Trophoblast cell (in vitro differentiated cells and primary cell): ENCODE results near the gene CFAP157.

ENCODE experiments used
- DNase-seq, 2 donors: peaks; one replicate each; pipeline ENCODE4 v3.0.0-alpha.2; 2016
- H2AFZ ChIP-seq: 2 replicates; pipeline ENCODE4 v1.6.1; 2013; ENCODE audit warnings: low read length, moderate library complexity, mild to moderate bottlenecking; ENCODE audit not compliant: insufficient read depth, poor library complexity
- H2AK5ac ChIP-seq: 2 replicates; pipeline ENCODE4 v1.6.1; 2013; ENCODE audit warnings: mild to moderate bottlenecking, low read length
- H2BK120ac ChIP-seq: 2 replicates; pipeline ENCODE4 v1.6.1; 2013; ENCODE audit warnings: low read length, mild to moderate bottlenecking, moderate library complexity; ENCODE audit not compliant: insufficient read depth, poor library complexity
- H2BK12ac ChIP-seq: 2 replicates; pipeline ENCODE4 v1.6.1; 2013; ENCODE audit warnings: mild to moderate bottlenecking, low read length, moderate library complexity
- H2BK5ac ChIP-seq: 2 replicates; pipeline ENCODE4 v1.6.1; 2013; ENCODE audit warnings: low read length, low read depth, moderate library complexity, mild to moderate bottlenecking; ENCODE audit not compliant: poor library complexity
- H3K14ac ChIP-seq: 2 replicates; pipeline ENCODE4 v1.6.1; 2013; ENCODE audit warnings: mild to moderate bottlenecking, low read length
- H3K18ac ChIP-seq: 2 replicates; pipeline ENCODE4 v1.6.1; 2013; ENCODE audit warnings: mild to moderate bottlenecking, low read length
- H3K23ac ChIP-seq: 2 replicates; pipeline ENCODE4 v1.6.1; 2013; ENCODE audit warnings: low read length
- H3K27ac ChIP-seq: 2 replicates; pipeline ENCODE4 v1.5.1; 2013; ENCODE audit warnings: low read depth, mild to moderate bottlenecking, inconsistent platforms, low read length, moderate library complexity
- H3K27me3 ChIP-seq: 2 replicates; pipeline ENCODE4 v1.6.1; 2013; ENCODE audit warnings: inconsistent platforms, mild to moderate bottlenecking, low read length, moderate library complexity; ENCODE audit not compliant: insufficient read depth
- H3K36me3 ChIP-seq, 2 experiments: 1 replicate in 1 of 2; 2 replicates in 1 of 2; pipeline ENCODE4 v1.6.1; 2013; ENCODE audit warnings: low read length in 2 of 2, mild to moderate bottlenecking in 2 of 2, moderate library complexity in 1 of 2; ENCODE audit not compliant: insufficient read depth in 2 of 2, control insufficient read depth in 1 of 2
- H3K4ac ChIP-seq: 2 replicates; pipeline ENCODE4 v1.6.1; 2013; ENCODE audit warnings: low read depth, mild to moderate bottlenecking, low read length, moderate library complexity
- H3K4me1 ChIP-seq, 2 experiments: 1 replicate in 1 of 2; 2 replicates in 1 of 2; pipeline ENCODE4 v1.6.1; 2013; ENCODE audit warnings: low read length in 2 of 2, mild to moderate bottlenecking in 2 of 2, moderate library complexity in 1 of 2; ENCODE audit not compliant: insufficient read depth in 2 of 2, control insufficient read depth in 1 of 2
- H3K4me2 ChIP-seq: 2 replicates; pipeline ENCODE4 v1.6.1; 2013; ENCODE audit warnings: inconsistent platforms, mild to moderate bottlenecking, low read length, moderate library complexity
- H3K4me3 ChIP-seq: 2 replicates; pipeline ENCODE4 v1.5.1; 2013; ENCODE audit warnings: mild to moderate bottlenecking, low read depth, low read length, inconsistent platforms
- H3K79me1 ChIP-seq: one replicate; pipeline ENCODE4 v1.6.1; 2013; ENCODE audit warnings: low read length
- H3K79me2 ChIP-seq: 2 replicates; pipeline ENCODE4 v1.6.1; 2013; ENCODE audit warnings: low read length, mild to moderate bottlenecking; ENCODE audit not compliant: control insufficient read depth, insufficient read depth, poor library complexity
- H3K9ac ChIP-seq: 2 replicates; pipeline ENCODE4 v1.6.1; 2013; ENCODE audit warnings: mild to moderate bottlenecking, low read length
- H3K9me3 ChIP-seq: 2 replicates; pipeline ENCODE4 v1.6.1; 2013; ENCODE audit warnings: low read depth, mild to moderate bottlenecking, control low read depth, inconsistent platforms, low read length; ENCODE audit not compliant: insufficient read depth
- H4K12ac ChIP-seq: 2 replicates; pipeline ENCODE4 v1.6.1; 2013; ENCODE audit warnings: low read depth, mild to moderate bottlenecking, low read length, moderate library complexity
- H4K8ac ChIP-seq: 2 replicates; pipeline ENCODE4 v1.6.1; 2013; ENCODE audit warnings: low read depth, mild to moderate bottlenecking, low read length, moderate library complexity
- H4K91ac ChIP-seq: one replicate; pipeline ENCODE4 v1.6.1; 2013; ENCODE audit warnings: low read depth, mild to moderate bottlenecking, low read length, moderate library complexity
- WGBS: extraction: QIAGEN DNeasy Blood & Tissue Kit; methylation state at CpG from one replicate; pipeline ENCODE4 v1.1.7; 2013; ENCODE audit warnings: missing lambda C conversion rate; ENCODE audit not compliant: insufficient read length, insufficient coverage; ENCODE audit errors: extremely low coverage; 5-methylcytosine and 5-hydroxymethylcytosine counted together

CFAP157 gene

DNA sequence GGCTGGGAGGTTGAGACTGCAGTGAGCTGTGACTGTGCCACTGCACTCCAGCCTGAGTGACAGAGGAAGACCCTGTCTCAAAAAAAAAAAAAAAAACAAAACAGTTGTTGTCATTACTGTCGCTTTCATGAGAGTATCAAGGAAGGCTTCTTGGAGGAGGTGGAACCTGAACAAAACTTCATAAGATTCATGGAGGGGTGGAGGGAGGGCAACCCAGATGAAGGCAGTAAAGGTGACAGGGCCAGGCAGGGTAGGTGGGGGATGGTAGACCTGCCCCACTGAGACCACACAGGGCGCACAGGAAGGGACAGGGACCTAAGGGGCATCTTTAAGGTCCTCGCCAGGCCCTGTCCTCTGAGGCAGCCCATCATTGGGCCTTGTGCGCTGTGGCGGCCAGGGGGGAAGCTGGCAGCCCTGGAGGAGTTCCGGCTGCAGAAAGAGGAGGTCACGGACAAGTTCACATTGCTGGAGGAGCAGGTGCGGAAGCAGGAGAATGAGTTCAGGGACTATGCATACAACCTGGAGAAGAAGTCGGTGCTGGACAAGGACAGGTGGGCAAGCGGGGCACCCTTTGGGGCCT lies 3.5 kb downstream of the CFAP157 start:
- Histone ChIP-seq H2BK5ac (no peak overlapping the region), H3K27ac (no peak overlapping the region), H3K27me3 (peaks cover 2% of the 10 kb centered on the region), H4K91ac (no peak overlapping the region), H3K9me3 (no peaks in the 10 kb centered on the region), H3K36me3 (no peaks in the 10 kb centered on the region), H3K79me2 (no peaks in the 10 kb centered on the region), H2BK120ac (no peak overlapping the region), H3K4me3 (no peak overlapping the region), H2AFZ (no peak overlapping the region), H4K8ac (no peak overlapping the region), H3K4me2 (no peak overlapping the region), H3K14ac (no peak overlapping the region), H3K4me1 (peaks cover 0 to 10% of the 10 kb centered on the region in 2 experiments), H3K79me1 (no peaks in the 10 kb centered on the region), H3K23ac (no peak overlapping the region), H2BK12ac (no peak overlapping the region), H3K9ac (no peak overlapping the region), H3K4ac (no peak overlapping the region), H2AK5ac (no peak overlapping the region), H3K18ac (no peak overlapping the region), H4K12ac (no peak overlapping the region)
- no CpG with 5 or more reads among the region's 10 CpGs for WGBS
- DNase-seq = no peak

GRCh38 chr9:127711226-127711701 lies 4.5 kb downstream of the CFAP157 start:
- Histone ChIP-seq H3K79me2 (no peaks in the 10 kb centered on the region), H2AK5ac (no peak overlapping the region), H3K9ac (no peak overlapping the region), H3K9me3 (no peaks in the 10 kb centered on the region), H4K91ac (no peak overlapping the region), H4K12ac (no peak overlapping the region), H3K36me3 (no peaks in the 10 kb centered on the region), H3K14ac (no peak overlapping the region), H3K4ac (no peak overlapping the region), H2BK12ac (no peak overlapping the region), H3K4me2 (no peak overlapping the region), H3K27me3 (peaks cover 2% of the 10 kb centered on the region), H2BK120ac (no peak overlapping the region), H3K18ac (no peak overlapping the region), H3K23ac (no peak overlapping the region), H3K79me1 (no peaks in the 10 kb centered on the region), H2AFZ (no peak overlapping the region), H2BK5ac (no peak overlapping the region), H3K27ac (no peak overlapping the region), H4K8ac (no peak overlapping the region), H3K4me1 (peaks cover 0 to 13% of the 10 kb centered on the region in 2 experiments), H3K4me3 (no peak overlapping the region)
- no CpG with 5 or more reads among the region's 9 CpGs for WGBS
- no peak for DNase-seq

- WGBS = no CpG with 5 or more reads among the region's 11 CpGs
Observed at GRCh38 chr9:127711831-127712274, 5.1 kb downstream of the CFAP157 start.

DNA sequence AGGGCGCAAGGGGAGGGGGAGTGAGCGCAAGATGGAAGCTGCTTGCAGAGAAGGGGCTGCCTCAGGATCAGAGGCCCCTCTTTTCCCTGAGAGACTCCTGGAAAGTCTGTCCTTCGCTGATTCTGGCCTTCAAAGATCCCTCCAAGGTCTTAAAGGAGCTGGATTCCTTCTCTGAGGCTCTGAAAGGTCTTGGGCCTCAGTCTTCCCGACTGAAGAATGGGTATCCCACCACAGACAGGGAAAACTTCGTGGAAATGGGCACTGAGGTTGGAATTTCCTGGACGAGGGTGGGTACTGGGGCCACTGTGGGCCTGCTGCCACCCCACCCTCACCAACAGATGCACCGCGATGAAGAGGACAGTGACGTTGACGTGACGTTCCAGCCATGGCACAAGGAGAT lies 5.6 kb downstream of the CFAP157 start:
- Histone ChIP-seq H2BK12ac (no peak overlapping the region), H3K79me2 (no peaks in the 10 kb centered on the region), H3K79me1 (no peaks in the 10 kb centered on the region), H3K23ac (no peak overlapping the region), H2BK5ac (no peak overlapping the region), H3K36me3 (no peaks in the 10 kb centered on the region), H3K14ac (no peak overlapping the region), H4K8ac (no peak overlapping the region), H3K9ac (no peak overlapping the region), H4K91ac (no peak overlapping the region), H3K27me3 (peaks cover 2% of the 10 kb centered on the region), H3K18ac (no peak overlapping the region), H3K4ac (no peak overlapping the region), H4K12ac (no peak overlapping the region), H2AFZ (no peak overlapping the region), H3K27ac (no peak overlapping the region), H3K9me3 (no peaks in the 10 kb centered on the region), H3K4me2 (no peak overlapping the region), H3K4me1 (peaks cover 0 to 9% of the 10 kb centered on the region in 2 experiments), H3K4me3 (no peak overlapping the region), H2AK5ac (no peak overlapping the region), H2BK120ac (no peak overlapping the region)
- DNase-seq = no peak
- WGBS = no CpG with 5 or more reads among the region's 11 CpGs

More at GRCh38 chr9:127711831-127712274, 5.1 kb downstream of the CFAP157 start:
- Histone ChIP-seq H4K8ac (no peak overlapping the region), H2BK12ac (no peak overlapping the region), H3K9ac (no peak overlapping the region), H4K12ac (no peak overlapping the region), H2BK5ac (no peak overlapping the region), H3K18ac (no peak overlapping the region), H2AK5ac (no peak overlapping the region), H4K91ac (no peak overlapping the region), H3K27ac (no peak overlapping the region), H3K9me3 (no peaks in the 10 kb centered on the region), H3K4me1 (peaks cover 0 to 12% of the 10 kb centered on the region in 2 experiments), H3K14ac (no peak overlapping the region), H2AFZ (no peak overlapping the region), H3K36me3 (no peaks in the 10 kb centered on the region), H3K27me3 (peaks cover 2% of the 10 kb centered on the region), H3K79me1 (no peaks in the 10 kb centered on the region), H3K4me3 (no peak overlapping the region), H3K79me2 (no peaks in the 10 kb centered on the region), H2BK120ac (no peak overlapping the region), H3K4ac (no peak overlapping the region), H3K23ac (no peak overlapping the region), H3K4me2 (no peak overlapping the region)
- no peak for DNase-seq
